ENCODE measurements around the gene ADAMTS8. TPM values are rescaled to one million over a fixed set of nuclear protein-coding genes. Genes with fewer than 3 reads are reported as not detected.
A peak's percentile ranks its signal among the peaks of the same experiment; 100 is the strongest.

Gene ADAMTS8
- total and polyA plus RNA-seq, 3 experiments from 2014 or later, result not detected

- Mint-ChIP-seq H3K4me1 (no peaks in the 10 kb centered on the region), H3K9me3 (no peaks in the 10 kb centered on the region), H3K27ac (peak overlapping the region in 2 of 8 donors; percentile 20 to 68), H3K4me3 (no peak overlapping the region), H3K27me3 (peaks cover 18 to 38% of the 10 kb centered on the region in 2 donors), H3K36me3 (no peaks in the 10 kb centered on the region)
- H3K4me3 ChIP-seq (ENCODE audit: low read length), result no peak overlapping the region
- H3K27ac ChIP-seq (ENCODE audit: low read depth, low read length), result no peak overlapping the region
- no peaks in the 10 kb centered on the region for H3K27me3 ChIP-seq (ENCODE audit: insufficient read depth, low read length, poor library complexity, severe bottlenecking)
- DNase-seq, result no peak
- H3K9me3 ChIP-seq (ENCODE audit: low read length), result no peaks in the 10 kb centered on the region
- H3K36me3 ChIP-seq (ENCODE audit: insufficient read depth, low read length), result no peaks in the 10 kb centered on the region
- ChIA-PET POLR2A (interaction anchor here (0.6 kb wide), 1 partner anchor 44 kb away, joined by 3 read pairs; no protein-coding TSS in a partner anchor), CTCF (interaction anchor here (0.6 to 1.3 kb wide), 2 partner anchors 71 to 448 kb away, joined by 3 read pairs; no protein-coding TSS in a partner anchor)
- no peaks in the 10 kb centered on the region for H3K4me1 ChIP-seq (ENCODE audit: insufficient read depth, low read length)
Observed at GRCh38 chr11:130414107-130415080, 14.0 kb downstream of the ADAMTS8 start.

GRCh38 chr11:130413405-130414106, 14.9 kb downstream of the ADAMTS8 start:
- no peaks in the 10 kb centered on the region for H3K36me3 ChIP-seq (ENCODE audit: insufficient read depth, low read length)
- Mint-ChIP-seq H3K27ac (peak overlapping the region in 1 of 8 donors; percentile 20), H3K4me1 (no peaks in the 10 kb centered on the region), H3K27me3 (peaks cover 18 to 37% of the 10 kb centered on the region in 2 donors), H3K9me3 (no peaks in the 10 kb centered on the region), H3K4me3 (no peak overlapping the region), H3K36me3 (no peaks in the 10 kb centered on the region)
- no peak overlapping the region for H3K27ac ChIP-seq (ENCODE audit: low read depth, low read length)
- no peak for DNase-seq
- ChIA-PET POLR2A (no interaction called here), CTCF (no interaction called here)
- no peaks in the 10 kb centered on the region for H3K27me3 ChIP-seq (ENCODE audit: insufficient read depth, low read length, poor library complexity, severe bottlenecking)
- no peak overlapping the region for H3K4me3 ChIP-seq (ENCODE audit: low read length)
- no peaks in the 10 kb centered on the region for H3K9me3 ChIP-seq (ENCODE audit: low read length)
- H3K4me1 ChIP-seq (ENCODE audit: insufficient read depth, low read length), result no peaks in the 10 kb centered on the region

DNA sequence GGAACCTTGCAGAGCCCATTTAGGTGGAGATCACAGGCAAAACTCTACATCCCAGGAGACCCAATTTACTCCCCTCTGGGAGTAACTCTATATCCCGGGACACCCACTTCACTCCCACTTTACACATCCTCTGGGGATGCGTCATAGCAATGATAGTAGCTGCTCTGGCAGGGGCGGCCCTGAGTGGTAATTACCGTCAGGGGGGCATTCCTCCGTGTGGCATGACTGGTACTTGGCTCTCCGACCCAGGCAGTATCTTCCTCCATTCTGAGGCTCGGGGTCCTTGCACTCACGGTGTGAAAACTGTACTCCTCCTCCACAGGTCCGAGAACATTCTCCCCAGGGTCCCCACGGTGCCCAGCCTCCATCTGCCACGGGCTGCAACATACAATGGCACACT, 17.2 kb downstream of the ADAMTS8 start:
- H3K4me1 Mint-ChIP-seq, result no peaks in the 10 kb centered on the region
- H3K9me3 Mint-ChIP-seq, result no peaks in the 10 kb centered on the region
- H3K27ac Mint-ChIP-seq, result no peak overlapping the region
- no peak overlapping the region for H3K4me3 Mint-ChIP-seq
- H3K9me3 ChIP-seq (ENCODE audit: low read length), result no peaks in the 10 kb centered on the region
- H3K27me3 ChIP-seq (ENCODE audit: insufficient read depth, low read length, poor library complexity, severe bottlenecking), result no peaks in the 10 kb centered on the region
- ChIA-PET CTCF (no interaction called here), POLR2A (no interaction called here)
- peaks cover 21 to 29% of the 10 kb centered on the region in 2 donors for H3K27me3 Mint-ChIP-seq
- H3K4me1 ChIP-seq (ENCODE audit: insufficient read depth, low read length), result no peaks in the 10 kb centered on the region
- no peaks in the 10 kb centered on the region for H3K36me3 ChIP-seq (ENCODE audit: insufficient read depth, low read length)
- H3K27ac ChIP-seq (ENCODE audit: low read depth, low read length), result no peak overlapping the region
- no peak for DNase-seq
- H3K4me3 ChIP-seq (ENCODE audit: low read length), result no peak overlapping the region
- peaks cover 0 to 3% (median 0%) of the 10 kb centered on the region in 3 donors for H3K36me3 Mint-ChIP-seq

DNA sequence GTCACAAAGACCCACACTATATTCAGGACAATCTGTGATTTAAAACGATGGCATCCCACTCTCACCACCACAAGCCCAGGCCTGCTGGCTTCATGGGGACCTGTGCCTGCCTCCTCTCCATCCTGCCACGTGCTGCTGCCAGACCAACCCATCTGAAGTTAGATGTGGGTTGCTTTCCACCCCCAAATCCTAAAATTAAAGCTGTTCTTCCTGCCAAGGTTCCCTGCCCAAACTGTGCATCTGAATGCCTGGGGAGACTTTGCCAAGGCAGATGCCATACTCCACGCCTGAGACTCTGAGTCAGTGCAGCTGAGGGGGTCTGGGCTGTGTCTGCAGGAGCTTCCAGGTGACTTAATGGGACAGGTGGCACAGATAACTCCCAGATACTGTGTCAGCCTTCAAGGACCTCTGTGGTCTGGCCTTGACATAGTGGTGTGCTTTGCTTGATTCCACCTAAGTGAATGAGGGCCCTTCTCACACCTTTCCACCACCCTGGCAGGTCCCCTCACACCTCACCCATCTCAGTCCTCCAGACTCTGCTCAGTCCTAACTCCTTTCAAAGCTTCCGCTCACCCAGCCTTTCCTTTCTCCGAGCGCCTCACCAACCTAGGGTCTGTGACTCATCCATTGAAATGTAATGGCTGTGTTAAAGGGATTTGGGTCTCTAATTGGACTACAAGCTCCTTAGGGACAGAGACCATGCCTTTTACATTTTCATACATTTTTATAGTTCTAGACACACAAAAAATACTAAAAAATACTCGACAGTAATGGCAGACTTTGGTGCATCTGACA, 18.6 kb downstream of the ADAMTS8 start:
- DNase-seq, result no peak
- no peaks in the 10 kb centered on the region for H3K9me3 Mint-ChIP-seq
- ChIA-PET CTCF (no interaction called here), POLR2A (no interaction called here)
- no peak overlapping the region for H3K27ac Mint-ChIP-seq
- H3K4me3 Mint-ChIP-seq, result no peak overlapping the region
- peaks cover 0 to 3% (median 0%) of the 10 kb centered on the region in 3 donors for H3K36me3 Mint-ChIP-seq
- H3K4me1 Mint-ChIP-seq, result no peaks in the 10 kb centered on the region
- H3K27ac ChIP-seq (ENCODE audit: low read depth, low read length), result no peak overlapping the region
- H3K36me3 ChIP-seq (ENCODE audit: insufficient read depth, low read length), result no peaks in the 10 kb centered on the region
- no peaks in the 10 kb centered on the region for H3K9me3 ChIP-seq (ENCODE audit: low read length)
- no peak overlapping the region for H3K4me3 ChIP-seq (ENCODE audit: low read length)
- no peaks in the 10 kb centered on the region for H3K27me3 ChIP-seq (ENCODE audit: insufficient read depth, low read length, poor library complexity, severe bottlenecking)
- peaks cover 14 to 22% of the 10 kb centered on the region in 2 donors for H3K27me3 Mint-ChIP-seq
- H3K4me1 ChIP-seq (ENCODE audit: insufficient read depth, low read length), result no peaks in the 10 kb centered on the region

DNA sequence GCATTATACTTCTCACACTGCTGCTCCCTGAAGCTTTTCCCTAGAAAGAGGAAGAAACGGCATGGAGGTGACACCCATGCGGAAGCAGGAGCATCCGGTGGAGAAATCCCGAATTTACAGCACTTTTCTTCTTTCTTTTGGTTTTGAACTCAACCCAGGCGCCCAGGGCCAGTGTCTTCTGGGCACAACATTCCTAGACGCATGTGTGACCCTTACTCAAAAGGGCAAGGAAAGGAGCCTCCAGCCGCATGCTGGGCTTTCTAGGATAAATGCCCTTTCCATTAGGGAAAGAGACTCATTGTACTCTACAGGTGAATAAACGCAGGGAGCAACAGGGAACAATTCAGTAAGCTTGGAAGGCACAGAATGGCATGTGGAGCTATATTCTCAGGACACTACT, 19.5 kb downstream of the ADAMTS8 start:
- CTCF ChIA-PET, result no interaction called here
- no peaks in the 10 kb centered on the region for H3K9me3 Mint-ChIP-seq

DNA sequence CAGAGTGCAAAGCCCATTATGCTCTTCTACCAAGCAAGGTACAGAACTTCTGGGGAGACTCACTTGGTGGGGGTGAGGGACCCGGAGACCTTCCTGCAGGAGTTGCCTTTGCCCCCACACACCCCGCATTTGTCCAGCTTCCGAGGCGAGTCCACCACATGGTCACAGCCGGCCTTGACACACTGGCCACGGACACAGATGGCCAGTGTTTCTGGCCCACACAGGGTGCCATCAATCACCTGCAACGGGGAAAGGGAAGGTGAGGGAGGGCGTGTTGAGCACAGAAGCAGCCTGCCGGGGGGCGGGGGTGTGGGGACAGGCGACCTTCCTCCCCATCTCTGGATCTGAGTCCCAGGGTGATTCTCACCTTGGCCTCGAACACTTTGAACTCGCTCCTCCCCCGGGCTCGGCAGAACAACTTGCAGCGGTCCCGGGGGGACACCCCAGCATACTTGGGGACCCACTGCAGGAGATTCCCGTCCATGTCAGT, 20.0 kb downstream of the ADAMTS8 start:
- POLR2A ChIA-PET, result no interaction called here
- Mint-ChIP-seq H3K9me3 (no peaks in the 10 kb centered on the region), H3K27ac (no peak overlapping the region), H3K4me3 (no peak overlapping the region), H3K4me1 (no peaks in the 10 kb centered on the region), H3K27me3 (peaks cover 13 to 20% of the 10 kb centered on the region in 2 donors), H3K36me3 (peaks cover 0 to 3% (median 0%) of the 10 kb centered on the region in 3 donors)
- H3K9me3 ChIP-seq (ENCODE audit: low read length), result no peaks in the 10 kb centered on the region
- DNase-seq, result no peak
- CTCF ChIA-PET, result no interaction called here
- no peaks in the 10 kb centered on the region for H3K36me3 ChIP-seq (ENCODE audit: insufficient read depth, low read length)
- no peak overlapping the region for H3K4me3 ChIP-seq (ENCODE audit: low read length)
- no peak overlapping the region for H3K27ac ChIP-seq (ENCODE audit: low read depth, low read length)
- H3K4me1 ChIP-seq (ENCODE audit: insufficient read depth, low read length), result no peaks in the 10 kb centered on the region
- no peaks in the 10 kb centered on the region for H3K27me3 ChIP-seq (ENCODE audit: insufficient read depth, low read length, poor library complexity, severe bottlenecking)

More for the DNA sequence above, 19.5 kb downstream of the ADAMTS8 start:
- peak overlapping the region in 1 of 8 donors; percentile 48 for H3K27ac Mint-ChIP-seq
- DNase-seq, result no peak
- peaks cover 13 to 20% of the 10 kb centered on the region in 2 donors for H3K27me3 Mint-ChIP-seq
- Histone ChIP-seq H3K27me3 (ENCODE audit: insufficient read depth, low read length, poor library complexity, severe bottlenecking) (no peaks in the 10 kb centered on the region), H3K4me1 (ENCODE audit: insufficient read depth, low read length) (no peaks in the 10 kb centered on the region), H3K27ac (ENCODE audit: low read depth, low read length) (no peak overlapping the region), H3K9me3 (ENCODE audit: low read length) (no peaks in the 10 kb centered on the region), H3K36me3 (ENCODE audit: insufficient read depth, low read length) (no peaks in the 10 kb centered on the region), H3K4me3 (ENCODE audit: low read length) (no peak overlapping the region)
- POLR2A ChIA-PET, result no interaction called here
- no peaks in the 10 kb centered on the region for H3K4me1 Mint-ChIP-seq
- peaks cover 0 to 3% (median 0%) of the 10 kb centered on the region in 3 donors for H3K36me3 Mint-ChIP-seq
- no peak overlapping the region for H3K4me3 Mint-ChIP-seq

DNA sequence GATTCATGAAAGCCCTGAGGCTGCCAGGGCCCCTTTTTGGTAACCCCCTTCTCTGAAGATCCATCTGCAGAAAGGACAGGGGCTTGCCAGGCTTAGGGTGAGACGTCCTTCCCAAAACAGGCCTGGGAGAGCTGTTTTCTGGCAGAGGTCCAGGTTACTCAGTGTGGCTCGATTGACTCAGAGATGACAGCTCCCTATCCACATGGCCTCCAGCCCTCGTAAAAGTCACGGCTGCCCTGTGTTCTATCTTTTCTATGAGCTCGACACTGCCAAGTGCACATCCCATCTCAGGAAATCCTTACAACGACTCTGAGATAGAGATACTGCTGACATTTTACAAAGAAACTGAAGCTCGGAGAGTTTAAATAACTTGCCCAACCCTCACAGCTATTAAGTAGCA, 20.4 kb downstream of the ADAMTS8 start:
- no peaks in the 10 kb centered on the region for H3K4me1 Mint-ChIP-seq
- no peak overlapping the region for H3K4me3 Mint-ChIP-seq
- H3K27ac Mint-ChIP-seq, result no peak overlapping the region
- no peaks in the 10 kb centered on the region for H3K9me3 Mint-ChIP-seq
- no peaks in the 10 kb centered on the region for H3K27me3 ChIP-seq (ENCODE audit: insufficient read depth, low read length, poor library complexity, severe bottlenecking)
- no peaks in the 10 kb centered on the region for H3K36me3 ChIP-seq (ENCODE audit: insufficient read depth, low read length)
- POLR2A ChIA-PET, result no interaction called here
- H3K27ac ChIP-seq (ENCODE audit: low read depth, low read length), result no peak overlapping the region
- H3K4me3 ChIP-seq (ENCODE audit: low read length), result no peak overlapping the region
- DNase-seq, result no peak
- H3K27me3 Mint-ChIP-seq, result peaks cover 14 to 20% of the 10 kb centered on the region in 2 donors
- H3K4me1 ChIP-seq (ENCODE audit: insufficient read depth, low read length), result no peaks in the 10 kb centered on the region
- H3K9me3 ChIP-seq (ENCODE audit: low read length), result no peaks in the 10 kb centered on the region
- H3K36me3 Mint-ChIP-seq, result peaks cover 0 to 3% (median 0%) of the 10 kb centered on the region in 3 donors
- CTCF ChIA-PET, result no interaction called here

All from CD8-positive, alpha-beta memory T cell (primary cell).